Neutrophil (primary cell): ENCODE results near the gene TRIM2.

Experiments
- H3K27ac ChIP-seq: fragments of 200-600 bp; sonication (generic); 2 replicates; pipeline ENCODE4 v1.5.1; 2016; ENCODE audit warnings: mild to moderate bottlenecking, moderate library complexity
- H3K27me3 ChIP-seq: fragments of 200-600 bp; sonication (generic); 2 replicates; pipeline ENCODE4 v1.6.0; 2016; ENCODE audit warnings: mild to moderate bottlenecking
- H3K36me3 ChIP-seq: fragments of 200-600 bp; sonication (generic); 2 replicates; pipeline ENCODE4 v1.5.1; 2017
- H3K4me1 ChIP-seq, 2 experiments: fragments of 200-600 bp in 1 of 2; sonication (generic) in 1 of 2; 1 replicate in 1 of 2; 2 replicates in 1 of 2; pipeline versions ENCODE4 v1.5.1 to v1.6.1; 2013 to 2016; ENCODE audit warnings: low read depth in 1 of 2, low read length in 1 of 2, mild to moderate bottlenecking in 1 of 2, moderate library complexity in 1 of 2; ENCODE audit not compliant: control insufficient read depth in 1 of 2, insufficient read depth in 1 of 2
- H3K4me3 ChIP-seq, 2 experiments: fragments of 200-600 bp in 1 of 2; sonication (generic) in 1 of 2; 1 replicate in 1 of 2; 2 replicates in 1 of 2; pipeline ENCODE4 v1.5.1; 2013 to 2016; ENCODE audit warnings: low read depth in 1 of 2, low read length in 1 of 2, mild to moderate bottlenecking in 1 of 2, moderate library complexity in 1 of 2
- H3K9me3 ChIP-seq: fragments of 200-600 bp; sonication (generic); 2 replicates; pipeline ENCODE4 v1.5.1; 2016
- CTCF ChIP-seq: fragments of 200-600 bp; sonication (generic); IDR thresholded peaks from 2 replicates; pipeline ENCODE4 v1.5.1; 2016; ENCODE audit warnings: antibody characterized with exemption

TRIM2 gene

GRCh38 chr4:153181700-153182099 lies 22.5 kb upstream of the TRIM2 start:
- TF ChIP-seq CTCF: no peak
- H3K27me3 ChIP-seq: no peaks in the 10 kb centered on the region
- no peaks in the 10 kb centered on the region for H3K36me3 ChIP-seq
- no peak overlapping the region for H3K27ac ChIP-seq
- no peaks in the 10 kb centered on the region for H3K9me3 ChIP-seq
- no peak overlapping the region for H3K4me3 ChIP-seq
- no peaks in the 10 kb centered on the region for H3K4me1 ChIP-seq

DNA sequence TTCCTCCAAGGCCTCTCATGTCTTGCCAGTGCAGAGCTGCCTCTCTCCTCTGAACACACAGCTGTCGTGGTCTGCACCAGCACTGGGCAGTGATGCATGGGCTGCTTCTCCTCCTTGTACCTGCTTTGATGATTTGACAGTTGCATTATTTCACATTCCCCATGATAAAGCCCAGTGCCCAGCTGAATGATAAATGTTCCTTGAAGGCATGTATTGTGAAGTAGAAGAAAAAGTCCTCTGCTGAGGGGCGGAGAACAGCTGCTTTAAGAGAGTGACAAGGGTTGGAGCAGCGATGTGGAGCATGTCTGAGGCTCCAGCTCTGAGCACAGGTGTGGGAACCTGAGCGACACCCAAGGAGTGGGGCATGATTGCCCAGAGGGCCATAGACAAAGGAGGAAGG lies 21.1 kb upstream of the TRIM2 start:
- Histone ChIP-seq H3K4me1 (no peaks in the 10 kb centered on the region), H3K4me3 (no peak overlapping the region), H3K27me3 (no peaks in the 10 kb centered on the region), H3K9me3 (no peaks in the 10 kb centered on the region), H3K27ac (no peak overlapping the region), H3K36me3 (no peaks in the 10 kb centered on the region)
- no peak for TF ChIP-seq CTCF

- Histone ChIP-seq H3K36me3 (no peaks in the 10 kb centered on the region), H3K27me3 (no peaks in the 10 kb centered on the region), H3K4me1 (no peaks in the 10 kb centered on the region), H3K9me3 (no peaks in the 10 kb centered on the region), H3K27ac (no peak overlapping the region), H3K4me3 (no peak overlapping the region)
- no peak for TF ChIP-seq CTCF
These were observed 18.9 kb upstream of the TRIM2 start for GRCh38 chr4:153185331-153185852.

DNA sequence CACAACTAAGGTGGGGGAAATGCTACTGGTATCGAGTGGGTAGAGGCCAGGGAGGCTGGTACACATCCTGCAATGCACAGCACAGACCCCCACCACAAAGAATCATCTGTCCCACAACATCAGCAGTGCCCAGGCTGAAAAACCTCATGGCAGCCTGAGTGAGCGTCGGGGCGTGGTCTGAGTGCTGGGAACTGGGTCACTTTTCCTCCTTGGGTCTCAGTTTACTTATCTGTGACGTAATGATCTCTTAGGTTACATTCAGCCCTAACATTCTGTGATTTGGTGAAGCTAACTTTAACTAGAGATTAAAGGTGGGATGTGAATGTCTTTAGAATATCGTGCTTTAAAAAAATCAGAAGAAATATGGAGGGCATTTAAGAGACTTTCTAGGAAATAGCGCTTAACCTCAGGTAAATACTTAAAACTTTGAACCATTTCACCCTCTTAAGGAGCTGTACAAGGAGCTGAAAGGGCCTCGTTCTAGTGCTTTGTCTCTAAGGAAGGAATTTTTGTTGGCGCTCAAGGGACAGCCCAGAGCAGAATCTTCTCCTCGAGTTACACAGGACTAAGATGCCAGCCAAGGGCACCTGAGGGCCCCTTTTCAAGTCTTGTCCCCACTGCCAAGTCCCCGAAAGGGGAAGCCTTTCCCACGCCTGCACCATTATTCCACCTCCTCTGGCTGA lies 18.1 kb upstream of the TRIM2 start:
- H3K9me3 ChIP-seq: no peaks in the 10 kb centered on the region
- H3K27ac ChIP-seq: no peak overlapping the region
- H3K27me3 ChIP-seq: no peaks in the 10 kb centered on the region
- H3K4me1 ChIP-seq: no peaks in the 10 kb centered on the region
- no peaks in the 10 kb centered on the region for H3K36me3 ChIP-seq
- TF ChIP-seq CTCF: no peak
- H3K4me3 ChIP-seq: no peak overlapping the region

DNA sequence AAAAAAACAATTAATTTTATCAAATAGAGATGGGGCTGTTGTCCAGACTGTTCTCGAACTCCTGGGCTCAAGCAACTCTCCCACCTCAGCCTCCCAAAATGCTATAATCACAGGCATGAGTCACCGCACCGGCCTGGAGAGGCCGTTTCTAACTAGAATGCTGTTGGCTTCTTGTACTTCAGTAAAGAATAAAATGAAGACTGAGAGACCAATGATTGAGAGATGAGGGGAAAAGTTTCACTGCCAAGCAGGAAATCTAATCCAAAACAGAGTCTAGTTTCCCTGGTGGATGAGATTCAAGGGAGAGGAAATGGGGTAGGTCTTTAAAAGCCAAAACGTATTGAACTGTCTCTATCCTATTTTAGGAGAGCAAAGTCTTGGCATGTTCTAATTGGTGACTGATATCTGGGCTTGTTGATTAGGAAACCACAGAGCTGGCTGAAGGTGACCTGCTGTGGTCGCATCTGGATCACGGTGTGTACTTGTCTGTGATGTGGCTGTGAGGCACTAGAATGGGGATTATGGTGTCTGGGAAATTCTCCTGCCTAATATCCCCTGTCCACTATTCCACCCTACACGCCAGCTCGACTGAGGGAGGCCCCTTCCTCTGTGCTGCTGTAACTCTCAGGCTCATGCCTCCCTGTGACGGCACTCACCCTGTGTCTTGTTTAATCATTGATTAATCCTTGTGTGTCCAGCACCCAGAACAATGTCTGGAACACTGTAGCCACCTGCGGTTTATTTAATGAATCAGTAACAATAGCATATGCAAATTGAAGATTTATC lies 15.0 kb upstream of the TRIM2 start:
- no peak overlapping the region for H3K4me3 ChIP-seq
- TF ChIP-seq CTCF: no peak
- no peak overlapping the region for H3K27ac ChIP-seq

More for the DNA sequence above, 15.0 kb upstream of the TRIM2 start:
- no peaks in the 10 kb centered on the region for H3K27me3 ChIP-seq
- no peaks in the 10 kb centered on the region for H3K36me3 ChIP-seq
- H3K4me1 ChIP-seq: no peaks in the 10 kb centered on the region
- no peaks in the 10 kb centered on the region for H3K9me3 ChIP-seq
